Stimulated activated naive B cell treated with anti-CD40 and anti-IgM and Interleukin-4, amounts not matched to agents 10 μg/mL and 1 μg/mL and 100 μg/mL, for 72 hours (primary cell): ENCODE measurements around the gene BRAT1.
A peak's percentile ranks its signal among the peaks of the same experiment; 100 is the strongest.

ENCODE experiments used
- ATAC-seq, 2 donors: fragments of 150-1000 bp; cut with Tn5 transposase; replicated peaks; 2 replicates each; pipeline ENCODE4 v1.10.0; 2021; ENCODE audit warnings: moderate library complexity in 1 of 2
- DNase-seq: peaks from one replicate; pipeline ENCODE4 v3.0.0; 2021
- H3K27ac Mint-ChIP-seq: one replicate; pipeline ENCODE4 v1.8.0; 2022; ENCODE audit warnings: mild to moderate bottlenecking, mixed read lengths
- H3K27me3 Mint-ChIP-seq, 2 donors: one replicate each; pipeline ENCODE4 v1.8.0; 2022; ENCODE audit warnings: mixed read lengths in 2 of 2
- H3K36me3 Mint-ChIP-seq, 2 donors: one replicate each; pipeline ENCODE4 v1.8.0; 2022; ENCODE audit warnings: mixed read lengths in 2 of 2, mild to moderate bottlenecking in 1 of 2
- H3K4me1 Mint-ChIP-seq, 2 donors: one replicate each; pipeline ENCODE4 v1.8.0; 2022; ENCODE audit warnings: mixed read lengths in 2 of 2, mild to moderate bottlenecking in 1 of 2
- H3K4me3 Mint-ChIP-seq, 2 donors: one replicate each; pipeline ENCODE4 v1.8.0; 2022; ENCODE audit warnings: mild to moderate bottlenecking in 2 of 2, mixed read lengths in 2 of 2, moderate library complexity in 1 of 2
- H3K9me3 Mint-ChIP-seq, 2 donors: one replicate each; pipeline ENCODE4 v1.8.0; 2022; ENCODE audit warnings: mixed read lengths in 2 of 2, mild to moderate bottlenecking in 1 of 2

The BRAT1 gene

DNA sequence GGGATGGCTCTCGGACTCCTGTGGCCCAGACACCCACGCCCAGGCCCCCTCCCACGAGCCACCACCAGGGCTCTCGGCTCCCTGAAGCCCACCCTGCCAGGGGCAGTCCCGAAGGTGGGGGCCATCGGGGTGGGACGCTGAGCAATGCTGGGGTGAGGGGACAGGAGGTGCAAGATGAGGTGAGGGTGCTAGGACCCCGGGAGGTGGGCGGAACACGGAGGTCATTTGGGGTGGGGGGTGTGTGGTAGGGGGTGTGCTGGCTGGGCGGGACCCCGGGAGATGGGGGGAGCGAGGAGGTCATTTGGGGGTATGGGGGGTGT is 52.7 kb downstream of the BRAT1 start:
- Mint-ChIP-seq H3K36me3 (no peaks in the 10 kb centered on the region), H3K4me1 (peaks cover 13% of the 10 kb centered on the region in 2 donors), H3K27me3 (peaks cover under 1 to 15% of the 10 kb centered on the region in 2 donors), H3K9me3 (no peaks in the 10 kb centered on the region), H3K27ac (no peak overlapping the region), H3K4me3 (no peak overlapping the region)
- DNase-seq (no peak), ATAC-seq (no peak)

DNA sequence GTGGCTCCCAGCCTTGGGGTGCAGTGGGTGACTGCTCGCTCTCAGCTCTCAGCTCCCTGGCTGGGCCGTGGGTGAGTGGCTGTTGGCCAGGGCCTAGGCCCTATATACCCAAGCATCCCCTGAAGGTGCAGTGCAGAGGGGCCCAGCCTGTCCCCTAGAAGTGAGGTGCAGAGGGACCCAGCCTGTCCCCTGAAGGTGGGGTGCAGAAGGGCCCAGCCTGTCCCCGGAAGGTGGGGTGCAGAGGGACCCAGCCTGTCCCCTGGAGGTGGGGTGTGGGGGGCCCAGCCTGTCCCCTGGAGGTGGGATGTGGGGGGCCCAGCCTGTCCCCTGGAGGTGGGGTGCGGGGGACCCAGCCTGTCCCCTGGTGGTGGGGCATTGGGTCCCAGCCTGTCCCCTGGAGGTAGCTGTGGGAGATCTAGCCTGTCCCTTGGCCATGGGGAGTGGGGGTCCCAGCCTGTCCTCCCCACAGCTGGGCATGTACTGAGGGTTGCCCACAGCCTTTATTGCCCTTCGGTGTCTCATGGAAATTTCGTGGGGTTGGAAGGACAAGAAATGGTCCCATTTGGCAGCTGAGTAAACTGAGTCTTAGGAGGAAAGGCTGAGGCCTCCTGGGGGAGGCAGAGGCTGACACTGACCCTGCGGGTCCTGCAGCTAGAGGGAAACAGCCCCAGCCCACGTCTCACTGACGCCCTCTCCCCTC is 53.2 kb downstream of the BRAT1 start:
- H3K27ac Mint-ChIP-seq = no peak overlapping the region
- DNase-seq (no peak), ATAC-seq (no peak)
- H3K4me1 Mint-ChIP-seq = peaks cover 10 to 13% of the 10 kb centered on the region in 2 donors
- no peak overlapping the region for H3K4me3 Mint-ChIP-seq
- H3K27me3 Mint-ChIP-seq = peaks cover 5 to 21% of the 10 kb centered on the region in 2 donors
- H3K36me3 Mint-ChIP-seq = no peaks in the 10 kb centered on the region
- H3K9me3 Mint-ChIP-seq = no peaks in the 10 kb centered on the region

- no peaks in the 10 kb centered on the region for H3K9me3 Mint-ChIP-seq
- H3K4me3 Mint-ChIP-seq = no peak overlapping the region
- H3K27ac Mint-ChIP-seq = no peak overlapping the region
These were observed 54.6 kb downstream of the BRAT1 start for GRCh38 chr7:2500701-2501100.

GRCh38 chr7:2499719-2500430 is 55.4 kb downstream of the BRAT1 start:
- Mint-ChIP-seq H3K27ac (no peak overlapping the region), H3K4me1 (peaks cover 10 to 13% of the 10 kb centered on the region in 2 donors), H3K9me3 (no peaks in the 10 kb centered on the region), H3K36me3 (peaks cover 0 to 3% of the 10 kb centered on the region in 2 donors), H3K4me3 (no peak overlapping the region), H3K27me3 (peaks cover 17 to 38% of the 10 kb centered on the region in 2 donors)
- DNase-seq (no peak), ATAC-seq (no peak)

More at GRCh38 chr7:2500701-2501100, 54.6 kb downstream of the BRAT1 start:
- ATAC-seq = no peak
- Mint-ChIP-seq H3K4me1 (peaks cover 10 to 13% of the 10 kb centered on the region in 2 donors), H3K27me3 (peaks cover 15 to 35% of the 10 kb centered on the region in 2 donors), H3K36me3 (peaks cover 0 to 3% of the 10 kb centered on the region in 2 donors)
- DNase-seq = no peak

DNA sequence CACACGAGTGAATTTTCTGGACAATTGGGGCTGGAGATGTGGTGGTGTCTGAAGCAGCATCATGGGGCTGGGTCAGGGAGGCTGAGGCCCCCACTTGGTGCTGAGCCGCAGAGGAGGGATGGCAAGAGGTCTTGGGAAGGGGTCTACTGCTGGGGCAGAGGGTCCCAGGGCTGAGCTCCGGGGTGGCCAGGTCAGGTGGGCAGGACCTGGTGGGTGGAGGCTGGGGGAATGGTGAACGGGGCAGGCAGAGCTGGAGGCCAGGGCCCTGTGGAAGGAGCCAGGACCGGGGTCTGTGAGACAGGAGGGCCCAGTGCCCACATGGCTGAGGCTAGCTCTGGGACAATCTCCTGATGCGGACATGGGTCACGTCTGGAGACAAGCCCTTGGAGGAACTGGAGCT is 56.1 kb downstream of the BRAT1 start:
- peaks cover 0 to 3% of the 10 kb centered on the region in 2 donors for H3K36me3 Mint-ChIP-seq
- H3K4me3 Mint-ChIP-seq = no peak overlapping the region
- peaks cover 21 to 42% of the 10 kb centered on the region in 2 donors for H3K27me3 Mint-ChIP-seq
- no peaks in the 10 kb centered on the region for H3K9me3 Mint-ChIP-seq
- H3K4me1 Mint-ChIP-seq = peaks cover 11 to 13% of the 10 kb centered on the region in 2 donors
- DNase-seq (no peak), ATAC-seq (no peak)
- H3K27ac Mint-ChIP-seq = no peak overlapping the region

DNA sequence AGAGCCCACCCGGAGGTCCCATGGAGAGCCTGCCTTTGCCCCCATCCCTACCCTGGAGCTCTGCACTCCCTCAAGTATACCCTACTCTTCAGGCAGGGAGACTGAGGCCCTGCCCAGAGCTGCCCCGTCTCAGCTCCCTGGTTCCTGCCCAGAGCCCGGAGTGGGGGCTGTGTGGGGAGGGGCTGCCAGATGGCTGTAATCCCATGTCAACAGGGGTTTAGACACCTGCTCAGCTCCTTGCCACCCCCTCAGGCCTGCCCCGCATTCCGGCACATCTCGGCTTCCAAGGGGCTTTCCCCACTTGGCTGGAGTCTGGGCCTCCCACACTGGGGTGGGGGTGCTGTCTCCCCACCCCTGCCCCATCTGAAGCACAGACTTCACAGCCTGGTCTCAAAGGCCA is 56.6 kb downstream of the BRAT1 start:
- Mint-ChIP-seq H3K4me3 (no peak overlapping the region), H3K9me3 (no peaks in the 10 kb centered on the region), H3K27me3 (peaks cover 22 to 45% of the 10 kb centered on the region in 2 donors), H3K27ac (no peak overlapping the region), H3K4me1 (peaks cover 8 to 13% of the 10 kb centered on the region in 2 donors), H3K36me3 (peaks cover 0 to 3% of the 10 kb centered on the region in 2 donors)
- ATAC-seq (no peak), DNase-seq (no peak)

- no peak overlapping the region for H3K27ac Mint-ChIP-seq
- no peak overlapping the region for H3K4me3 Mint-ChIP-seq
- DNase-seq = no peak
- no peaks in the 10 kb centered on the region for H3K9me3 Mint-ChIP-seq
- H3K4me1 Mint-ChIP-seq = peaks cover 8 to 13% of the 10 kb centered on the region in 2 donors
- peak in 1 of 2 donors; percentile 20 for ATAC-seq
- H3K36me3 Mint-ChIP-seq = peaks cover 0 to 3% of the 10 kb centered on the region in 2 donors
- H3K27me3 Mint-ChIP-seq = peaks cover 28 to 54% of the 10 kb centered on the region in 2 donors
These were observed 57.6 kb downstream of the BRAT1 start for GRCh38 chr7:2497500-2498336.

GRCh38 chr7:2497065-2497464 is 58.3 kb downstream of the BRAT1 start:
- no peak for ATAC-seq
- Mint-ChIP-seq H3K9me3 (peaks cover 2% of the 10 kb centered on the region in 2 donors), H3K36me3 (peaks cover under 1 to 3% of the 10 kb centered on the region in 2 donors), H3K27me3 (peaks cover 33 to 61% of the 10 kb centered on the region in 2 donors), H3K27ac (no peak overlapping the region), H3K4me3 (no peak overlapping the region), H3K4me1 (peaks cover 8 to 13% of the 10 kb centered on the region in 2 donors)
- DNase-seq = no peak

DNA sequence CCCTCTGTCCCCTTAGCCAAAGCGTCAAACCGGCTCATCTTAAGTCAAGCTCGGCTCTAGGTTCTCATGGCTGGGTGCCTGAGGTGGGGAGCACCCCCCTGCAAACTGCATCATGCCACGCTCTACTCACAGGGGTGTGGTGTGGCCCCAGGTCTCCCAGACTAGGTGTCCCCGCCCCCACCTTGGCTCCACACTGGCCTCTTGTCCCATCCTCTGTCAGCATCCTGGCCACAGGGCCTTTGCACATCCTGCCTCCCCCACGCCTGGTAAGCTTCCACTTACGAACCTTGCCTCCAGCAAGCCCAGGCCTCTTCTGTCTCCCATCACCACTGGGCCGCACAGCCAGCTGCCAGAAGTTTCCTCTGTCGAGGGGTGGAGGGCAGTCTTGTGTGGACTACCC is 58.9 kb downstream of the BRAT1 start:
- no peak overlapping the region for H3K4me3 Mint-ChIP-seq
- H3K27me3 Mint-ChIP-seq = peaks cover 40 to 68% of the 10 kb centered on the region in 2 donors
- H3K9me3 Mint-ChIP-seq = peaks cover 7 to 9% of the 10 kb centered on the region in 2 donors
- peaks cover 3 to 5% of the 10 kb centered on the region in 2 donors for H3K36me3 Mint-ChIP-seq
- ATAC-seq (no peak), DNase-seq (no peak)
- no peak overlapping the region for H3K27ac Mint-ChIP-seq
- H3K4me1 Mint-ChIP-seq = peaks cover 8 to 13% of the 10 kb centered on the region in 2 donors

GRCh38 chr7:2495418-2496299 is 59.7 kb downstream of the BRAT1 start:
- Mint-ChIP-seq H3K27me3 (peaks cover 45 to 75% of the 10 kb centered on the region in 2 donors), H3K36me3 (peaks cover 3 to 5% of the 10 kb centered on the region in 2 donors), H3K9me3 (peaks cover 8 to 10% of the 10 kb centered on the region in 2 donors), H3K4me1 (peaks cover 8 to 13% of the 10 kb centered on the region in 2 donors), H3K27ac (no peak overlapping the region), H3K4me3 (no peak overlapping the region)
- no peak for ATAC-seq
- DNase-seq = no peak

DNA sequence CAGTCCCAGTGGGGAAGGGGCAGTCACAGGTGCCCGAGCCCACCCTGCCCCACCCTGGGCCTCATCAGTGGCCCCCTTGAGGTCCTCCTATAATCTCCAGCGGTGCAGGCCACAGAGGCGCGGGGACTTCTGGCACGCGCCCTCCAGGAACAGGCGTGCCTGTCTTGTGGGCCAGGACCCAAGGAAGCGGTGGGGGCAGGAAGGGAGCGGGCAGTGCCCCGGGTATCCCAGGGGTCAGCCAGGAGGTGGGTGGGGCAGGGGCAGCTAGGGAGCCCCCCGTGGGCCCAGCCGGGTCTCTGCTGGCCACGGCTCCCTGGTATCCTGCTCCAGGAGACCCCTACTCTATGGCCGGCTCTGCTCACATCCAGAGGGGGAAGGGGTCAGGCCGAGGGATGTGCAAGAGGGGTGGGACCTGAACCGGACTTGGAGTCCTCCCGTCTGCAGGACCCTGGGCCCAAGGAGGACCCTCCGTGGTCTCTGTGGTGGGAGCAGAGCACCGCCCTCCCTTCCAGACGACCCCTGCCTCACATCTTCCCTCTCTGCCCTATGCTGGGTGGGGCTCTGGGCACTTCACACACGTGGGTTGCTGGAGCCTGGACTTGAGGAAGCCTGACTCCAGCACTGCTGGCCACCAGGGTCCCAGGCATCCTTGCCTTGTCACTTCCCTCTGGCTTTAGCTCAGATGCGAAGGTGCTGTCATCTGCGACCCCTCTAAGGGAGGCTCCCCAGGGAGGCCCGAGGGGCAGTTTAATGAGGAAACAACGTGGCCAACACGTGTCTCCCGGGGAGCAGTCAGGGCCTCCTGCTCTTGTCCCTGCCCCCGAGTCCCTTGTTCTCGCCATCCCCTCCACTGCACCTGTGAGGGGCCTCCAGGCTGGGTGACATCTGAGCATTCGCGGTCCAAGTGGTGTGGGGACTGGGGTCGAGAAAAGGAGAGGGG is 60.9 kb downstream of the BRAT1 start:
- peaks cover 3 to 5% of the 10 kb centered on the region in 2 donors for H3K36me3 Mint-ChIP-seq
- peak in 1 of 2 donors; percentile 10 for ATAC-seq

GRCh38 chr7:2493205-2494164 is 61.8 kb downstream of the BRAT1 start:
- peaks cover 8 to 20% of the 10 kb centered on the region in 2 donors for H3K4me1 Mint-ChIP-seq
- DNase-seq (no peak), ATAC-seq (no peak)
- H3K27me3 Mint-ChIP-seq = peaks cover 53 to 78% of the 10 kb centered on the region in 2 donors
- peaks cover 8 to 10% of the 10 kb centered on the region in 2 donors for H3K9me3 Mint-ChIP-seq
- no peak overlapping the region for H3K27ac Mint-ChIP-seq
- no peak overlapping the region for H3K4me3 Mint-ChIP-seq
- H3K36me3 Mint-ChIP-seq = peaks cover 3 to 5% of the 10 kb centered on the region in 2 donors

More for the DNA sequence above, 60.9 kb downstream of the BRAT1 start:
- DNase-seq = no peak
- H3K9me3 Mint-ChIP-seq = peaks cover 8 to 10% of the 10 kb centered on the region in 2 donors
- peaks cover 8 to 13% of the 10 kb centered on the region in 2 donors for H3K4me1 Mint-ChIP-seq
- no peak overlapping the region for H3K27ac Mint-ChIP-seq
- no peak overlapping the region for H3K4me3 Mint-ChIP-seq
- H3K27me3 Mint-ChIP-seq = peaks cover 45 to 76% of the 10 kb centered on the region in 2 donors
